K562 (cell line): ENCODE measurements around the gene TUBB1.

Experiments
- BRF2 ChIP-seq: IDR thresholded peaks from 3 replicates; pipeline ENCODE4 v1.6.1; 2011; ENCODE audit warnings: borderline replicate concordance, mild to moderate bottlenecking; ENCODE audit not compliant: insufficient read length, insufficient read depth
- CBX2 ChIP-seq: fragments of 200-600 bp; sonication (generic); IDR thresholded peaks from one replicate; pipeline ENCODE4 v1.6.1; 2012; ENCODE audit warnings: mild to moderate bottlenecking, low read length, inconsistent platforms; ENCODE audit not compliant: insufficient read depth, poor library complexity, severe bottlenecking
- CTCF ChIP-seq, 3 experiments: IDR thresholded peaks in 2 of 3; conservative IDR thresholded peaks in 1 of 3; 2 replicates each; pipeline ENCODE4 v1.5.1; 2011 to 2012; ENCODE audit warnings: low read length in 3 of 3, mild to moderate bottlenecking in 3 of 3, control low read depth in 2 of 3, improper control_type of control experiment in 1 of 3, inconsistent platforms in 1 of 3, low read depth in 1 of 3, mixed read lengths in 1 of 3, moderate library complexity in 1 of 3; ENCODE audit not compliant: insufficient read depth in 2 of 3
- KHSRP ChIP-seq: fragments of 450-650 bp; IDR thresholded peaks from 2 replicates; pipeline ENCODE4 v1.6.1; 2017
- MTA1 ChIP-seq: fragments of 450-650 bp; IDR thresholded peaks from 2 replicates; pipeline ENCODE4 v1.6.1; 2017; ENCODE audit warnings: borderline replicate concordance
- PTTG1 ChIP-seq: fragments of 450-650 bp; IDR thresholded peaks from 2 replicates; pipeline ENCODE4 v1.6.1; 2016; ENCODE audit warnings: low read depth, mild to moderate bottlenecking, missing genetic modification characterization, missing compliant biosample characterization
- REST ChIP-seq, 2 experiments: fragments of 450-650 bp; formaldehyde crosslinking in 1 of 2; IDR thresholded peaks; 2 replicates each; pipeline versions ENCODE4 v1.4.0 to v1.6.1; 2014 to 2020; ENCODE audit warnings: mild to moderate bottlenecking in 2 of 2, borderline replicate concordance in 1 of 2, low read depth in 1 of 2
- SLC30A9 ChIP-seq: fragments of 250-450 bp; sonication (Bioruptor Pico); IDR thresholded peaks from 2 replicates; pipeline ENCODE4 v1.8.0; 2022; ENCODE audit warnings: mild to moderate bottlenecking, moderate library complexity
- SMARCC2 ChIP-seq: fragments of 450-650 bp; IDR thresholded peaks from 2 replicates; pipeline ENCODE4 v1.6.1; 2017; ENCODE audit warnings: antibody characterized with exemption, moderate library complexity, mild to moderate bottlenecking, low read depth
- TOE1 ChIP-seq, 2 experiments: fragments of 450-650 bp in 1 of 2; sonication (generic) in 1 of 2; formaldehyde crosslinking in 1 of 2; IDR thresholded peaks; 2 replicates each; pipeline versions ENCODE4 v1.7.1 to v1.8.0; 2016 to 2022; ENCODE audit warnings: borderline replicate concordance in 2 of 2, mild to moderate bottlenecking in 2 of 2, antibody characterized with exemption in 1 of 2, inconsistent platforms in 1 of 2, low read depth in 1 of 2, missing genetic modification reagents in 1 of 2, moderate library complexity in 1 of 2
- ZNF23 ChIP-seq: fragments of 250-450 bp; sonication (Bioruptor Pico); IDR thresholded peaks from 2 replicates; pipeline ENCODE4 v1.4.0; 2020; ENCODE audit warnings: mild to moderate bottlenecking
- ZNF274 ChIP-seq: IDR thresholded peaks from 2 replicates; pipeline ENCODE4 v1.6.1; 2011; ENCODE audit warnings: low read depth, mild to moderate bottlenecking, low read length, moderate library complexity, borderline replicate concordance

GRCh38 chr20:58975353-58975752 is 43.9 kb upstream of the TUBB1 start:
- TF ChIP-seq MTA1 (no peak), ZNF23 (CRISPR knock-in tag) (no peak), BRF2 (no peak), PTTG1 (tag) (no peak), CTCF (IDR thresholded peaks at IDR 0.05 in 2 of 3, conservative IDR thresholded peaks at IDR 0.05 in 1 of 3; ENCODE audit: insufficient read depth in 2 of 3, low read depth in 1 of 3, low read length in 3 of 3) (no peak), CBX2 (no peak), TOE1 (IDR thresholded peaks at IDR 0.05; ENCODE audit: borderline replicate concordance) (no peak), TOE1 (CRISPR knock-in tag; IDR thresholded peaks at IDR 0.05; ENCODE audit: borderline replicate concordance, low read depth) (no peak), SLC30A9 (CRISPR knock-in tag) (no peak), KHSRP (no peak), ZNF274 (no peak), REST (IDR thresholded peaks at IDR 0.05; ENCODE audit: borderline replicate concordance) (no peak), REST (CRISPR knock-in tag; IDR thresholded peaks at IDR 0.05; ENCODE audit: low read depth) (no peak), SMARCC2 (no peak)
